SH-SY5Y (cell line): ENCODE measurements around the gene CACHD1.

Experiments
- GATA2 ChIP-seq: IDR thresholded peaks from 2 replicates; pipeline ENCODE4 v1.6.1; 2011; ENCODE audit warnings: mild to moderate bottlenecking, low read depth, low read length
- GATA3 ChIP-seq: IDR thresholded peaks from 2 replicates; pipeline ENCODE4 v1.6.1; 2011; ENCODE audit warnings: low read depth, mild to moderate bottlenecking, low read length, moderate library complexity

DNA sequence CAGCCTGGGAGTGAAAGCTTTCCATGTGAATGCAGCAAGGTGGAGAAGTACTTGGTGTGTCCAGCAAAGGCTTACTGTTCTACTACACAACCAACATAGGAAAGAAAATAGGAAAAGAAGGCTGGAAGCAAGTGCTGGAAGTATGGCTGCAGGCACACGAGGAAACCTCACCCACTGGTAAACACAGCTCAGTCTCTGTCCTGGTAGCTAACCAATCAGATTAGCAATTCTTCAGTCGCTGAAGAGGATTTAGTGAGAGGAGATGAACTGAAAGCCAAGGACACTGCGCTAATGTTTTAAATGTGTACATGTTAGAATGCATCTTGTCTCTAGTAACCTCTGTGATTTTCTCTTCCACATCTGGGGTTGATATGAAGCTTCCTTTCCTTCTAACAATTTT lies 36.2 kb upstream of the CACHD1 start:
- TF ChIP-seq GATA3 (no peak), GATA2 (no peak)
